ENCODE measurements around the gene SYCP2L.

DNA sequence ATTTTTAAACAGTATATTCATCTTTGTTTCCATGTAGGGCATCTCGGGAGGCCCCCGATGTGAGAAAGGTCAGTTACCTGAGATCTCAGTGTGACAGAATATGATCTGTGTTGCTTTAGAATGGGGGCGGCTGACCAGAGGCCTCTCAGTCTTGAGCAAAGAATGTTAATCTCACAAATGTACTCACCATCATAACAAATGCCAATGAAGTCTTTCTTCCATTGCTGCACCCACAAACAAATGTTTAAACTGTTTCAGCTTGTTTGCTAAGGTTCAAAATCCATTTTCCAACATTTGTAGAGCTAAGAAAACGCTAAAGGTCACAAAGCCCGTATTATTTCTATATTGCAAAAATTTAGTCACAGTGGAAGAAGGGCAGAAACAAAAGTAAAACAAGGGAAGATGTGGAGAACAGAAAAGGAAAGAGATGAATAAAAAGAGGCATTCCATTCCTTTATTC is 125.5 kb downstream of the SYCP2L start:
- TF ChIP-seq SP1 (IDR thresholded peaks at IDR 0.05; ENCODE audit: low read depth, low read length): no peak
- no peak for TF ChIP-seq TCF12 (IDR thresholded peaks at IDR 0.05; ENCODE audit: low read depth, low read length)
- no peak for TF ChIP-seq POLR2A (IDR thresholded peaks at IDR 0.05; ENCODE audit: low read depth, low read length)
- TF ChIP-seq RB1 (IDR thresholded peaks at IDR 0.05; ENCODE audit: borderline replicate concordance): no peak
- TF ChIP-seq, protein P1, sequence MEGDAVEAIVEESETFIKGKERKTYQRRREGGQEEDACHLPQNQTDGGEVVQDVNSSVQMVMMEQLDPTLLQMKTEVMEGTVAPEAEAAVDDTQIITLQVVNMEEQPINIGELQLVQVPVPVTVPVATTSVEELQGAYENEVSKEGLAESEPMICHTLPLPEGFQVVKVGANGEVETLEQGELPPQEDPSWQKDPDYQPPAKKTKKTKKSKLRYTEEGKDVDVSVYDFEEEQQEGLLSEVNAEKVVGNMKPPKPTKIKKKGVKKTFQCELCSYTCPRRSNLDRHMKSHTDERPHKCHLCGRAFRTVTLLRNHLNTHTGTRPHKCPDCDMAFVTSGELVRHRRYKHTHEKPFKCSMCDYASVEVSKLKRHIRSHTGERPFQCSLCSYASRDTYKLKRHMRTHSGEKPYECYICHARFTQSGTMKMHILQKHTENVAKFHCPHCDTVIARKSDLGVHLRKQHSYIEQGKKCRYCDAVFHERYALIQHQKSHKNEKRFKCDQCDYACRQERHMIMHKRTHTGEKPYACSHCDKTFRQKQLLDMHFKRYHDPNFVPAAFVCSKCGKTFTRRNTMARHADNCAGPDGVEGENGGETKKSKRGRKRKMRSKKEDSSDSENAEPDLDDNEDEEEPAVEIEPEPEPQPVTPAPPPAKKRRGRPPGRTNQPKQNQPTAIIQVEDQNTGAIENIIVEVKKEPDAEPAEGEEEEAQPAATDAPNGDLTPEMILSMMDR (IDR thresholded peaks at IDR 0.05 in 2 of 3, conservative IDR thresholded peaks at IDR 0.05 in 1 of 3; ENCODE audit: control insufficient read depth in 2 of 3, extremely low read depth in 1 of 3, insufficient read depth in 1 of 3, low read depth in 3 of 3, low read length in 3 of 3): no peak
- no peak for TF ChIP-seq RCOR1 (conservative IDR thresholded peaks at IDR 0.05; ENCODE audit: low read depth, low read length)
- no peak for TF ChIP-seq EZH2 (IDR thresholded peaks at IDR 0.05; ENCODE audit: borderline replicate concordance, control insufficient read depth, low read depth, low read length)
- no peak for TF ChIP-seq RFX5 (IDR thresholded peaks at IDR 0.05; ENCODE audit: low read depth, low read length)
- no peak for TF ChIP-seq SRF (IDR thresholded peaks at IDR 0.05; ENCODE audit: low read depth in 2 of 2, low read length in 2 of 2)
- no peak for TF ChIP-seq MYB (IDR thresholded peaks at IDR 0.05; ENCODE audit: borderline replicate concordance, low read depth, low read length)

All from GM12878 (cell line).